ENCODE results near the gene G3BP2.
A peak's percentile ranks its signal among the peaks of the same experiment; 100 is the strongest.

G3BP2 gene

GRCh38 chr4:75643651-75644050 is 29.6 kb downstream of the G3BP2 start:
- Histone ChIP-seq H3K9me3 (ENCODE audit: control insufficient read depth in 2 of 2, low read length in 2 of 2) (no peaks in the 10 kb centered on the region), H3K9ac (ENCODE audit: low read length in 2 of 2) (no peak overlapping the region), H3K36me3 (ENCODE audit: control insufficient read depth in 2 of 2, insufficient read depth in 2 of 2, low read length in 2 of 2) (peaks cover 33 to 37% of the 10 kb centered on the region in 2 donors), H3K27me3 (ENCODE audit: control insufficient read depth in 1 of 2, insufficient read depth in 2 of 2, low read length in 2 of 2) (no peaks in the 10 kb centered on the region), H3K4me1 (ENCODE audit: control insufficient read depth, insufficient read depth, low read length) (no peaks in the 10 kb centered on the region), H3K27ac (ENCODE audit: low read length) (no peak overlapping the region), H3K4me3 (ENCODE audit: low read length in 2 of 2) (no peak overlapping the region)

DNA sequence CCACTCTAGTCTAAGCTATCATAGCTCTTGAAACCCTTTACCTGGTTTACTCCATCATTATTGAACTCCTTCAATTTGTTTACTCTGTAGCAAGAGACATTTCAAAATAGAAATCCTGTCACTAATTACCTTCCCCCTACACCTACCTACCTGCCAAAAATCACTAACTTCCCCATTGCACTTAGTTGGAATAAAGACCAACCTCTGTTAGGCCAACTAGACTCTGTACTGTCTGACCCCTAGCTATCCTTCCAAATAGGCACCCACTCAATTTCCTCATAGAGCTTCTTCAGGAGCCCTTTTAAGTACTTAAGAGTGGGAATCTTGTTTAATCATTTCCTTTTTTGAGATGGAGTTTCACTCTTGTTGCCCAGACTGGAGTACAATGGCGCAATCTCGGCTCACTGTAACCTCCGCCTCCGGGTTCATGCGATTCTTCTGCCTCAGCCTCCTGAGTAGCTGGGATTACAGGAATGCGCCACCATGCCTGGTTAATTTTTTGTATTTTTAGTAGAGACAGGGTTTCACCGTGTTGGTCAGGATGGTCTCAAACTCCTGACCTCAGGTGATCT is 34.0 kb downstream of the G3BP2 start:
- H3K27me3 ChIP-seq (ENCODE audit: control insufficient read depth in 1 of 2, insufficient read depth in 2 of 2, low read length in 2 of 2), result no peaks in the 10 kb centered on the region
- no peak overlapping the region for H3K9ac ChIP-seq (ENCODE audit: low read length in 2 of 2)
- H3K4me1 ChIP-seq (ENCODE audit: control insufficient read depth, insufficient read depth, low read length), result no peaks in the 10 kb centered on the region
- peaks cover 0 to 1% of the 10 kb centered on the region in 2 donors for H3K36me3 ChIP-seq (ENCODE audit: control insufficient read depth in 2 of 2, insufficient read depth in 2 of 2, low read length in 2 of 2)
- H3K4me3 ChIP-seq (ENCODE audit: low read length in 2 of 2), result no peak overlapping the region
- H3K27ac ChIP-seq (ENCODE audit: low read length), result no peak overlapping the region
- no peaks in the 10 kb centered on the region for H3K9me3 ChIP-seq (ENCODE audit: control insufficient read depth in 2 of 2, low read length in 2 of 2)

GRCh38 chr4:75637827-75638226 is 35.4 kb downstream of the G3BP2 start:
- H3K27ac ChIP-seq (ENCODE audit: low read length), result no peak overlapping the region
- no peaks in the 10 kb centered on the region for H3K27me3 ChIP-seq (ENCODE audit: control insufficient read depth in 1 of 2, insufficient read depth in 2 of 2, low read length in 2 of 2)
- H3K36me3 ChIP-seq (ENCODE audit: control insufficient read depth in 2 of 2, insufficient read depth in 2 of 2, low read length in 2 of 2), result no peaks in the 10 kb centered on the region
- no peaks in the 10 kb centered on the region for H3K4me1 ChIP-seq (ENCODE audit: control insufficient read depth, insufficient read depth, low read length)
- no peaks in the 10 kb centered on the region for H3K9me3 ChIP-seq (ENCODE audit: control insufficient read depth in 2 of 2, low read length in 2 of 2)
- H3K9ac ChIP-seq (ENCODE audit: low read length in 2 of 2), result no peak overlapping the region
- no peak overlapping the region for H3K4me3 ChIP-seq (ENCODE audit: low read length in 2 of 2)

GRCh38 chr4:75637176-75637575 is 36.0 kb downstream of the G3BP2 start:
- Histone ChIP-seq H3K9me3 (ENCODE audit: control insufficient read depth in 2 of 2, low read length in 2 of 2) (no peaks in the 10 kb centered on the region), H3K4me3 (ENCODE audit: low read length in 2 of 2) (no peak overlapping the region), H3K27ac (ENCODE audit: low read length) (no peak overlapping the region), H3K36me3 (ENCODE audit: control insufficient read depth in 2 of 2, insufficient read depth in 2 of 2, low read length in 2 of 2) (no peaks in the 10 kb centered on the region), H3K27me3 (ENCODE audit: control insufficient read depth in 1 of 2, insufficient read depth in 2 of 2, low read length in 2 of 2) (no peaks in the 10 kb centered on the region), H3K9ac (ENCODE audit: low read length in 2 of 2) (no peak overlapping the region), H3K4me1 (ENCODE audit: control insufficient read depth, insufficient read depth, low read length) (no peaks in the 10 kb centered on the region)

DNA sequence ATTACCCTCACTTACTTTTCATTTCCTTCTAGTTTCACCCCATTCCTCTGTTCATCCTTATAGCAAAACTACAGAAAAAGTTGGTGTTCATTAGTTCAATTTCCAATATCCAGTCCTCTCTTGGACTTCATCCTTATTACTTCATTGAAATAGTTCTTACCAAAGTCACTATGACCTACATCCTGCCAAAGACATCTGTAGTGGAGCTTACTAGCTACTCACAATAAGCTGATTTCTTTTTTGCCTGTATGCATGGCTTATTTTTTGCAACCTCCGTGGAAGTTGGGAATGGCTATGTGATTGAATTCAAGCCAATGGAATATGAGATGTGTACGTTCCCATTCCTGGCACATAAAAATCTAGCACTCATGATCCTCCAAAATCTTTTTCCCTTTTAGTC is 38.3 kb downstream of the G3BP2 start:
- Histone ChIP-seq H3K36me3 (ENCODE audit: control insufficient read depth in 2 of 2, insufficient read depth in 2 of 2, low read length in 2 of 2) (no peaks in the 10 kb centered on the region), H3K9ac (ENCODE audit: low read length in 2 of 2) (no peak overlapping the region), H3K4me1 (ENCODE audit: control insufficient read depth, insufficient read depth, low read length) (peaks cover 10% of the 10 kb centered on the region), H3K4me3 (ENCODE audit: low read length in 2 of 2) (no peak overlapping the region), H3K9me3 (ENCODE audit: control insufficient read depth in 2 of 2, low read length in 2 of 2) (no peaks in the 10 kb centered on the region), H3K27me3 (ENCODE audit: control insufficient read depth in 1 of 2, insufficient read depth in 2 of 2, low read length in 2 of 2) (no peaks in the 10 kb centered on the region), H3K27ac (ENCODE audit: low read length) (no peak overlapping the region)

- H3K9ac ChIP-seq (ENCODE audit: low read length in 2 of 2), result no peak overlapping the region
- peaks cover 10% of the 10 kb centered on the region for H3K4me1 ChIP-seq (ENCODE audit: control insufficient read depth, insufficient read depth, low read length)
- H3K27me3 ChIP-seq (ENCODE audit: control insufficient read depth in 1 of 2, insufficient read depth in 2 of 2, low read length in 2 of 2), result no peaks in the 10 kb centered on the region
- H3K36me3 ChIP-seq (ENCODE audit: control insufficient read depth in 2 of 2, insufficient read depth in 2 of 2, low read length in 2 of 2), result no peaks in the 10 kb centered on the region
- no peaks in the 10 kb centered on the region for H3K9me3 ChIP-seq (ENCODE audit: control insufficient read depth in 2 of 2, low read length in 2 of 2)
- H3K4me3 ChIP-seq (ENCODE audit: low read length in 2 of 2), result no peak overlapping the region
- H3K27ac ChIP-seq (ENCODE audit: low read length), result no peak overlapping the region
Measured at GRCh38 chr4:75634281-75634680, 38.9 kb downstream of the G3BP2 start.

DNA sequence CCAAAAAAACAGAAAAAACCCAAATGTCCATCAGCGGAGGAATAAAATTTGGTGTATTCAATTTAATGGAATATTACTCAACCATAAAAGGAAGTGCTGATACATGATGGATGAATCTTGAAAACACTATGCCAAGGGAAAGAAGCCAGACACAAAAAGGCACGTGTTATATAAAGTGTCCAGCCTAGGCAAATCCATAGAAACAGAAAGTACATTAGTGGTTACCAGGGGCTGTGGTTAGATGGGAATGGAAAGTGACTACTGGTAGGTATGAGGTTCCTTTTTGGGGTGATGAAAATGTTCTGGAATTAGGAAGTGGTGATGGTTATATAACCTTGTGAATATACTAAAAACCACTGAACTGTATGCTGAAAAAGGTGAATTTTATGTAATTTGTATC is 39.4 kb downstream of the G3BP2 start:
- H3K27me3 ChIP-seq (ENCODE audit: control insufficient read depth in 1 of 2, insufficient read depth in 2 of 2, low read length in 2 of 2), result no peaks in the 10 kb centered on the region
- no peaks in the 10 kb centered on the region for H3K36me3 ChIP-seq (ENCODE audit: control insufficient read depth in 2 of 2, insufficient read depth in 2 of 2, low read length in 2 of 2)
- no peak overlapping the region for H3K27ac ChIP-seq (ENCODE audit: low read length)
- H3K9me3 ChIP-seq (ENCODE audit: control insufficient read depth in 2 of 2, low read length in 2 of 2), result no peaks in the 10 kb centered on the region
- H3K4me3 ChIP-seq (ENCODE audit: low read length in 2 of 2), result no peak overlapping the region
- H3K9ac ChIP-seq (ENCODE audit: low read length in 2 of 2), result no peak overlapping the region
- peaks cover 10% of the 10 kb centered on the region for H3K4me1 ChIP-seq (ENCODE audit: control insufficient read depth, insufficient read depth, low read length)

GRCh38 chr4:75630937-75631329 is 42.3 kb downstream of the G3BP2 start:
- H3K4me1 ChIP-seq (ENCODE audit: control insufficient read depth, insufficient read depth, low read length), result peaks cover 10% of the 10 kb centered on the region
- H3K9ac ChIP-seq (ENCODE audit: low read length in 2 of 2), result peak overlapping the region; percentile 79 to 86
- H3K27ac ChIP-seq (ENCODE audit: low read length), result peak overlapping the region; percentile 46
- no peaks in the 10 kb centered on the region for H3K27me3 ChIP-seq (ENCODE audit: control insufficient read depth in 1 of 2, insufficient read depth in 2 of 2, low read length in 2 of 2)
- no peaks in the 10 kb centered on the region for H3K9me3 ChIP-seq (ENCODE audit: control insufficient read depth in 2 of 2, low read length in 2 of 2)
- H3K36me3 ChIP-seq (ENCODE audit: control insufficient read depth in 2 of 2, insufficient read depth in 2 of 2, low read length in 2 of 2), result no peaks in the 10 kb centered on the region
- H3K4me3 ChIP-seq (ENCODE audit: low read length in 2 of 2), result peak overlapping the region; percentile 96 to 97

DNA sequence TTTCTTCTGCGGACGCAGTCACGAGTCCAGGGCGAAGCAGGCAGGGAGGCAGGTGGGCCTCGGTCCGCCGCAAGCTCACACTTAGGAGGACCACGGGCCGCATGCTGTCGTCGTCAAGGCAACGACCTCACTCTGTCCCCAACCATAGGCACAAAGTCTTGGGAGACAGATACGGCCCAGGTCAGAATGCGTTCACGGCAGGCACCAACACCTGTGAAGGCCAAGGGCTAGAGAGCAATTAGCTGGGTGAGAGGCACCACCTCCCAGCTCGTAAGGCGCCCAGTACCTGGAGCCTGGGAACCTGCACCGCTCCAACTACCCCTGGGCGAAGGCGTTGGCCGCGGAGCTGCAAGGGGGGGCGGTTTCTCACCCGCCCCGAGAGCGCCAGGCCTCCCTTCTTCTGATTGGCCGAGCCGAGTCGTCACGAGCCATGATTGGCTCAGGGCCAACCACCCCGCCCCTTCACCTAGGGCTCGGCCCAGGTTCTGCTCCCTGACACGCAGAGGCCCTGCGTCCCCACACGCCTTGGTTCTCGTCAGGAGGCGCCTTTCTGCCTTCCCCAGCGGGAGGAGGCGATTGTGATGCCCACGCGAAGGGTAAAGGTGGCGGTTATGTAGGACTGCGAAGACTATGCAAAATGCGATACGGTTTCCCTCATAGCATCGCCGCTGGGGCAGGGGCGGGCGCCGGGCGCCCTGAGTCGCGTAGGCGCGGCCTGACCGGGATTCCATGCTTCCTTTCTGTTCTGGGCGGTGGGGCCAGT is 42.9 kb downstream of the G3BP2 start, which contains the start of gene CDKL2:
Gene CDKL2, minus strand, starts transcription at position 355 of the 763 bp plus-strand sequence. CDS start 4,540 bp downstream, outside the sequence.
- Histone ChIP-seq H3K36me3 (ENCODE audit: control insufficient read depth in 2 of 2, insufficient read depth in 2 of 2, low read length in 2 of 2) (no peaks in the 10 kb centered on the region), H3K4me1 (ENCODE audit: control insufficient read depth, insufficient read depth, low read length) (peaks cover 10% of the 10 kb centered on the region), H3K27ac (ENCODE audit: low read length) (peak within 1 kb of the TSS; percentile 46)

DNA sequence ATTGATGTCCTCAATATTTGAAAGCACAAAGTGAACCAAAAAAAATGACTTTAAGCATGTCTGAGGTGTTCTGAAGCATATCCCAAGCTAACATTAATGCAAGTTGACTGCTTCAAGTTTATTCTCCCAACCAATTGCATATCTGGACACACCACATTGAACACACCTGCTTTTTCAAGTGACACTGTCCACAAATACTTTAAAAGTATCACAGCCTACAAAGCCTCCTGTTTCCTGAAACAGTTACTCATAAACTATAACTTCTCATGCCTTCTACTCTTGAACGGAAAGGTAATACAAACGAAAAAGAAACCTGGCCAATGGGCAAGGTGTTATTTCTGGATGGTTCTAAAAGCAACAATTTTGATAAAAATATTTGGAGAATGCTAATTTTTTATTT is 44.0 kb downstream of the G3BP2 start:
- no peak overlapping the region for H3K9ac ChIP-seq (ENCODE audit: low read length in 2 of 2)
- H3K9me3 ChIP-seq (ENCODE audit: control insufficient read depth in 2 of 2, low read length in 2 of 2), result no peaks in the 10 kb centered on the region
- H3K4me3 ChIP-seq (ENCODE audit: low read length in 2 of 2), result peak overlapping the region; percentile 20 to 96
- H3K4me1 ChIP-seq (ENCODE audit: control insufficient read depth, insufficient read depth, low read length), result peaks cover 10% of the 10 kb centered on the region
- H3K27ac ChIP-seq (ENCODE audit: low read length), result no peak overlapping the region
- no peaks in the 10 kb centered on the region for H3K27me3 ChIP-seq (ENCODE audit: control insufficient read depth in 1 of 2, insufficient read depth in 2 of 2, low read length in 2 of 2)
- no peaks in the 10 kb centered on the region for H3K36me3 ChIP-seq (ENCODE audit: control insufficient read depth in 2 of 2, insufficient read depth in 2 of 2, low read length in 2 of 2)

More for the DNA sequence above, 42.9 kb downstream of the G3BP2 start, which contains the start of gene CDKL2:
- Histone ChIP-seq H3K9ac (ENCODE audit: low read length in 2 of 2) (peak within 1 kb of the TSS; percentile 79 to 86), H3K9me3 (ENCODE audit: control insufficient read depth in 2 of 2, low read length in 2 of 2) (no peaks in the 10 kb centered on the region), H3K27me3 (ENCODE audit: control insufficient read depth in 1 of 2, insufficient read depth in 2 of 2, low read length in 2 of 2) (no peaks in the 10 kb centered on the region), H3K4me3 (ENCODE audit: low read length in 2 of 2) (peak within 1 kb of the TSS; percentile 96 to 97)

DNA sequence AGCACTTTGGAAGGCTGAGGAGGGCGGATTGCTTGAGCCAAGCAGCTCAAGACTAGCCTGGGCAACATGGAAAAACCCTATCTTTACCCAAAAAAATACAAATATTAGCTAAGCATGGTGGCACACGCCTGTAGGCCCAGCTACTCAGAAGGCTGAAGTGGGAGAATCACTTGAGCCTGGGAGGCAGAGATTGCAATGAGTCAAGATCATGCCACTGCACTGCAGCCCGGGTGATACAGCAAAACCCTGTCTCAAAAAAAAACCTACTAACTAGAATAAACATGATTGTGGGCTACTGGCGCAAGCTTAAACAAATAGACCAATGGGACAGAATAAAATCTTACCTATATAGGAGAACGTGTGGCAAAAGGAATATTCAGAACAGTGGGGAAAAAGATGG is 50.2 kb downstream of the G3BP2 start:
- Histone ChIP-seq H3K36me3 (ENCODE audit: control insufficient read depth in 2 of 2, insufficient read depth in 2 of 2, low read length in 2 of 2) (peaks cover 0 to 2% of the 10 kb centered on the region in 2 donors), H3K9ac (ENCODE audit: low read length in 2 of 2) (no peak overlapping the region), H3K27me3 (ENCODE audit: control insufficient read depth in 1 of 2, insufficient read depth in 2 of 2, low read length in 2 of 2) (no peaks in the 10 kb centered on the region), H3K4me1 (ENCODE audit: control insufficient read depth, insufficient read depth, low read length) (no peaks in the 10 kb centered on the region), H3K4me3 (ENCODE audit: low read length in 2 of 2) (no peak overlapping the region), H3K9me3 (ENCODE audit: control insufficient read depth in 2 of 2, low read length in 2 of 2) (no peaks in the 10 kb centered on the region), H3K27ac (ENCODE audit: low read length) (no peak overlapping the region)
